Kidney capillary endothelial cell (primary cell): ENCODE data around the gene PRICKLE2.
A peak's percentile ranks its signal among the peaks of the same experiment; 100 is the strongest.

Experiments used
- DNase-seq: peaks from one replicate; pipeline ENCODE4 v3.0.0-alpha.2; 2018; ENCODE audit warnings: low spot score

PRICKLE2 gene

GRCh38 chr3:64247991-64248646 lies 22.9 kb upstream of the PRICKLE2 start:
- DNase-seq = no peak

DNA sequence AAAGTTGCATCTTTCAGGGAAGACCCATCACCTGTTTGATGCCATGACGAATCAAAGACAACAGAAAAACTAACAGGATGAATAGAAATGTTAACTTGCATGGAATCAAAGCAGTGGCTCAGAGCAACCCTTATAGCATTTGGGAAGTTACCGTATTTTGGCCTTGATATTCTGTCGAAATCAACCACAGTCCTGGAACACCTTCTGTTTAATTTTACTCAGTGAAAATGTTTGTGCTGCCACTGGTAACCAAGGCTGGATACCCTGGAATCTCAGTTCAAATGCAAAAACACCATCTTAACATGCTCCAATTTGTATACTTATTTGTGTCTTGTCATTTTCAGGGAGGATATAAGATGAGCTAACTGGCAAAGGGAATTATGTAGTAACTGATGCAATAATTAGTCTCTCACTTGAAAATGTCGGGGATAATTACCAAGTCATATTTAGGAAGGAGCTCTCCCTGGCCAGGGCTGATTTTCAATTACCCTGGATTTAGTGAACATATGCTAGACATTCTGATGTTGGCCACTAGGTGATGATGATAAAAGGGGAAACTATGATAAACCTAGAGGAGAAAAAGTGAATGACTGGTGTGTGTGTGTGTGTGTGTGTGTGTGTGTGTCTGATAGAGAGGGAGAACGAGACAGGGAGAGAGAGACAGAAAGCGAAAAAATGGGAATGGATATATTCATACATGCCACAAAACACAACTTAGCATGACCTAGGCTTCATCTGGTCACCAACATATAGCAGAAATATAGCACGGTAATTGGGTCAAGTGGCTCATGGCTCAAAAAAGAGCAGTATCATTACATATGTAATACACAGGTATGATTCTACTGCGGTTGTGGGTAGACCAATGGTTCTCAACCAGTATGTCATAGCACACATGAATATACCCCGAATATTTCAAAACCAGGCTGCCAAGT lies 19.0 kb upstream of the PRICKLE2 start:
- peak; percentile 25 for DNase-seq

DNA sequence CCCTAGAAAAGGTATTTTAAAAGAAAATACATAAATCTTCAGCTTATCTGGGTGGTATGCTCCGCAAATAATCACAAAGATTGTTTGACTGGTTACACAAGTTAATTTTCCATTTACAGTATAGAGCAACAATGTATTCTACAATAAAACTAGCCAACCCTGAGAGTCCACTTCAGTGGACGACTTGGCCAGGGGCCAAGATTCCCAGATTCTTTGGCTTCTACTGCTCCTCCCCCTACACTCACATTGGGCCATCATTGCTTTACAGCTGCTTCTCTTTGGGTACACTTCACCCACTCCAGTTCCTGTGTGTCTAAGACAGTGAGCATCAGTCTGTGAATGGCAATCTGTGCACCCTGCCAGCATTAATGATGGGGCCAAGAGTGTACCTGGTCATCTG lies 17.2 kb upstream of the PRICKLE2 start:
- no peak for DNase-seq

GRCh38 chr3:64240959-64241358 lies 15.7 kb upstream of the PRICKLE2 start:
- DNase-seq = no peak

- DNase-seq = no peak
Observed at GRCh38 chr3:64240396-64240795, 15.1 kb upstream of the PRICKLE2 start.

DNA sequence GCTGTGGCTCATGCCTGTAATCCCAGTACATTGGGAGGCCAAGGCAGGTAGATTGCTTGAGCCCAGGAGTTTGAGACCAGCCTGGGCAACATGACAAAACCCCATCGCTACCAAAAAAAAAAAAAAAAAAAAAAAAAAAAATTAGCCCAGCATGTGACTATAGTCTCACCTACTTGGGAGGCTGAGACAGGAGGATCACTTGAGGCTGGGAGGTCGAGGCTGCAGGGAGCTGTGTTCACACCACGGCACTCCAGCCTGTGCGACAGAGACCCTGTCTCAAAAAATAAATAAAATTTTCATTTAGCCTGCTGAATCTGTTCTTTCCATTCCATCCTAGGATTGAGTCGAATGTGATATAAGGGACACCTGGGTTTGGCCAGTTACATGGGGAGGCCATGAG lies 14.6 kb upstream of the PRICKLE2 start:
- DNase-seq = no peak

GRCh38 chr3:64238971-64239667 lies 13.9 kb upstream of the PRICKLE2 start:
- peak; percentile 18 for DNase-seq

- no peak for DNase-seq
Observed at GRCh38 chr3:64237083-64237482, 11.8 kb upstream of the PRICKLE2 start.

GRCh38 chr3:64235605-64236004 lies 10.3 kb upstream of the PRICKLE2 start:
- no peak for DNase-seq

- no peak for DNase-seq
Observed at GRCh38 chr3:64234571-64234970, 9.3 kb upstream of the PRICKLE2 start.

DNA sequence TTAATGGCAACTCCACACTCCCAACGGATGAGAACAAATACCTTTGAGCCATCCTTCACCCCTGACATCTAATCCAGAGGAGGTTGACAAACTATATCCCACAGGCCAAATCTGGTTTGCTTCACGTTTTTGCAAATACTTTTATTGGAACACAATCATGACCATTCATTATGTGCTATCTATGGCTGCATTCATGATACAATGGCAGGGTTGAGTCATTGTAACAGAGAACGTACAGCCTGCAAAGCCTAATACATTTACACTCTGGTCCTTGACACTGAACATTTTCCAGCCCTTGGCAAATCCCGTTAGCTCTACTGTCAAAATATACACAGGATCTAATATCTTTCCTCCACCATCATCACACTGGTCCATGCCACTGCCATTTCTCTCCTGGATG lies 7.6 kb upstream of the PRICKLE2 start:
- no peak for DNase-seq

DNA sequence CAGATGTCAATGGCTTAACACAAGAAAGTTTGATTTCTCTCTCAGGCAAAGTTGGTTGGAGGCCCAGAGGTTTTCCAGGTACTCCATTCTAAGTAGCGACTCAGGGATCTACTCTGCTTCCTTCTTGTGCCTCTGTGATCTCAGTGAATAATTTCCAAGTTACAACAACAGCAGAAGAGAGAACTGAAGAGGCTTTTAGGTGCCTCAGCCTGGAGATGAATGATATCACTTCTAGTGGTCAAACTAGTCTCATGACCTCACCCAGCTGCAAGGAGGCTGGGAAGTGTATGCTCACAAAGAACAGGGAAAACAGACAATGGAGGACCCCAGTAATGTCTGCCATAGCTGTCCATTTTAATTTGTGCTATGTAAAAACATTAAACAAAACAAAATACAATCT lies 4.6 kb upstream of the PRICKLE2 start:
- no peak for DNase-seq

DNA sequence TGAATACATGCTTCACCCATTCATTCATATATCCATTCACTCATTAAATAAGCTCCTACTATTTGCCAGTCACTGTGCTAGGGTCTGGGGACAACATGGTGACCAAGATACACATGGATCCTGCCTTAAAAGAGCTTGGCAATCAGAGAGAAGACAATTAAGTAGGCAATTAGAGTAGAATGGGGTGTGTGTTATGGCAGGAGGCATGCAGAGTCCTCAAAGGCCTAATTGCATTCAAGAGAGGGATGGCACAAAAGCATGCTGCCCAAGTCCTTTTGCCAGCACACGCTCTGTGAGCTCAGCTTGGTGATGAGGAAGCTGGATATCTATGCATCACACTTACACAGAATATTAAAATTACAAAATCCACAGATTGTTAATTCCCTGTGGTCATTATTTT lies 2.8 kb upstream of the PRICKLE2 start:
- no peak for DNase-seq

GRCh38 chr3:64226730-64227129 lies 1.5 kb upstream of the PRICKLE2 start:
- no peak for DNase-seq

DNA sequence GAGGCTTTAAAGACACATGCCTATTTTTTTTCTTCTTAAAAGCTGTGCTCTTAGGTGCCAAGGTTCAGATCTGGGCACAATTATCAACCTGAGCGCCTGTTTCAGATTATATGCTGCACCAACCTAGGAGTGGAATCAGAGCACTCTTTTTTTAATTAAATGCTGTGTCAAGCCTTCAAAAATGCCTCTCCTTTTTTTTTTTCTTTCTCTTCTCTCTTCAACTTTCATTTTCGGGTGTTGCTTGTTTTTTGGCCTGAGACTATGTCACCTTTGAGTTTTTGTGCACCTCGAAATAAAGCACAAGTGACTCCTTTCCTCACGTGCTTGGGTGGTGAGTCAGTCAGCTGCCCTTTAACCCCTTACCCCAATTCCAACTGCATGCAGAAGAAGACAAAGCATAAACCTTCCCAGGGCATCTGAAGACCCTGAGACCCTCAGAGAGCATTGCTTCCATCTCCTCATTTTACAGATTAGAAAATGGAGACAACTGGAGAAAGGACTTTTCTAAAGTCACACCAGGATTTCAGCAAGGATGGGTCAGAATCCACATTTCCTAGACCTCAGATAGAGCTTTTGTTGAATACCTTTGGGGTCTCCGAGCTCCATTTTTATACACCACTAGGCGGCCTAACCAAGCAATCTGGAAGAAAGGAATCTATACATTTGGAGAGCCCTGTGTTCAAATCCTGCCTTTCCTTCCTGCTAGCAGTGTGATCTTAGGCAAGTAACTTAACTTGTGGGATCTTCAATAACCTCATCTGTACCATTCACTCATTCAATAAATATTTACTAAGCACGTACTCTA lies 631 bp upstream of the PRICKLE2 start:
- DNase-seq = no peak

- DNase-seq = no peak
Observed at GRCh38 chr3:64223791-64224745, 1.2 kb downstream of the PRICKLE2 start.

GRCh38 chr3:64222501-64223111 lies 2.7 kb downstream of the PRICKLE2 start:
- DNase-seq = no peak

DNA sequence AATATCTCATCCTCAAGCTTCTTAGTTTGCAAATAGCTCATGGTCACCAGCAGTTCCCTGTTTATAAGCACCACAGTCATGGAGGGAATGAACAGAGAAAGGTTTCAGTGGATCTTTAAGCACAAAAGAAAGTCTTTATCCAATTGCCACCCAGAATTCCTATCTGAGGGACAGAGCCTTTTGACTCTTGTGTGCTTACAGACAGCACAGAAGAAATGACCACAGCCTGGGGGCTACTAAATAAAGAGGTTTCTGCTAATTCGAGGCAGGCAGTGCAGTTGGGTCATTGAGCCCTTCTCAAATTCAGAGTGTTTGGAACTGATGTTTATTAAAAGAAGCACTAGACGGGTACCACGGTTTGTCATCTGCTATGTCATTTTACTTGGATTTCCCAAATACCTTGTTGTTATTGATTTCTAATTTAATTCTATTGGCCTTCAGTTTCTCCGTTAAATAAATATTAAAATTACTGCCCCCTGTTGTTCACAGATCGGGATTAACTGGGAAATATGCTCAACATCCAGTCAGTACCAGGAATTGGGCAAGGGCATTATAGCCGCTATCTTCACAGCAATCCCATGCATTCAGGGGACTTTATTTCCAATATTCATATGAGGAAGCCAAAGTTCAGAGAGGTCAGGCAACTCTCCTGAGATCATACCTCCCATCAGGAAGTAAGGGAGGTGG lies 3.6 kb downstream of the PRICKLE2 start:
- DNase-seq = no peak

- no peak for DNase-seq
Observed at GRCh38 chr3:64220161-64220914, 4.9 kb downstream of the PRICKLE2 start.
